Kidney (tissue), 14 donors: ENCODE data around the gene POLR1H. TPM values are rescaled to one million over a fixed set of nuclear protein-coding genes. Genes with fewer than 3 reads are reported as not detected.

ENCODE experiments used
- DNase-seq, 5 donors: peaks; one replicate each; pipeline ENCODE4 v3.0.0-alpha.2; 2013 to 2020
- FAIRE-seq: peaks from 2 replicates; lab custom pipeline; 2012; peaks lifted over from hg19 to GRCh38; lab: Jason Lieb, UNC
- H3K27ac ChIP-seq, 2 donors: one replicate each; pipeline ENCODE4 v1.7.0; 2013; ENCODE audit warnings: low read depth in 2 of 2, low read length in 2 of 2, inconsistent platforms in 1 of 2
- H3K27me3 ChIP-seq: one replicate; pipeline ENCODE4 v1.7.1; 2013; ENCODE audit warnings: low read length, inconsistent platforms; ENCODE audit not compliant: control insufficient read depth, insufficient read depth
- H3K36me3 ChIP-seq, 3 donors: one replicate each; pipeline versions ENCODE4 v1.7.0 to v1.7.1; 2013; ENCODE audit warnings: low read length in 3 of 3, control low read depth in 1 of 3, inconsistent platforms in 1 of 3; ENCODE audit not compliant: insufficient read depth in 3 of 3, control insufficient read depth in 2 of 3
- H3K4me1 ChIP-seq, 3 donors: one replicate each; pipeline versions ENCODE4 v1.7.0 to v1.7.1; 2013; ENCODE audit warnings: low read length in 3 of 3, inconsistent platforms in 1 of 3, low read depth in 1 of 3; ENCODE audit not compliant: control insufficient read depth in 2 of 3, insufficient read depth in 2 of 3
- H3K4me3 ChIP-seq, 3 donors: one replicate each; pipeline versions ENCODE4 v1.7.0 to v1.8.1; 2013; ENCODE audit warnings: low read length in 3 of 3, control low read depth in 1 of 3, inconsistent platforms in 1 of 3
- H3K9ac ChIP-seq, 3 donors: one replicate each; pipeline versions ENCODE4 v1.7.0 to v1.7.1; 2013; ENCODE audit warnings: low read length in 3 of 3, control low read depth in 1 of 3, inconsistent platforms in 1 of 3
- H3K9me3 ChIP-seq, 3 donors: one replicate each; pipeline versions ENCODE4 v1.7.0 to v1.7.1; 2013; ENCODE audit warnings: low read length in 3 of 3, control low read depth in 1 of 3, inconsistent platforms in 1 of 3; ENCODE audit not compliant: control insufficient read depth in 2 of 3, insufficient read depth in 1 of 3
- CTCF ChIP-seq: IDR thresholded peaks from 3 replicates; pipeline ENCODE4 v1.5.1; 2012; ENCODE audit warnings: mild to moderate bottlenecking, moderate library complexity, borderline replicate concordance; ENCODE audit not compliant: insufficient read depth; ENCODE audit errors: extremely low read depth
- intact Hi-C: fragments of 100-400 bp; cut with DNase I; formaldehyde crosslinking; loops from one replicate; pipeline ENCODE4 v1.11.1; 2022
- polyA plus RNA-seq: library from polyadenylated mRNA; stranded (reverse); fragments of 350-450 nt; fragmentation: Illumina TruSeq; extraction: RNeasy Lipid Tissue Mini Kit (QIAGEN cat#74804); gene quantifications from one replicate; pipeline ENCODE4 v1.2.3, GENCODE V29; 2014; ENCODE audit warnings: low read depth, low replicate concordance; ENCODE audit not compliant: insufficient read depth
- total RNA-seq: library from RNA; stranded (reverse); fragmentation: NEBNext Ultra II Directional; extraction: Animal tissue kit (Norgen Biotek cat#: 25700); gene quantifications from one replicate; pipeline ENCODE4 v1.2.1, GENCODE V29; 2021
- donor health status: control.
- donor health status: control.
- donor health status: control.
- donor health status: control.
- donor health status: control.
- donor health status: DM: yes; HTN: yes; CAD: no.
- donor health status: Normal renal cell carcinoma (clear cell type).

POLR1H gene
- total and polyA plus RNA-seq, 2 donors from 2014 or later, result 23.3 to 52.8 TPM

DNA sequence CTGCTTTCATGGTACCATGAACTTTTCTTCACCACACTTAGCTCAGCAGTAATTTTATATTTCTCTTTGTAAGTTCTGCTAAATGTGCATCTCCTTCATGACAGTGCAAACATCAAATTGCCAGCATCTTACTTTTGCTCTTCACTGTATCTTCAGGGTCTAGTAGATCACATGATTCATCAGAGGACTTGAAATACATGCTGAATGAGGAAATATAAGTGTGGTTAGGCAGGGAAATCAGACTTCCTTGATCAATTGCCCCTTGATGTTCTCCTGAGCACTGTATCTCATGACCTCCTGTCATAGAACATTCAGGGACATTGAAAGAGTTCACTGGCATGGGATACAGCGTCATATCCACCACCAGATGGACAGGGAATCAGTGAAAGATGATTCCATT is 25.3 kb upstream of the POLR1H start:
- TF ChIP-seq CTCF, result no peak
- Histone ChIP-seq H3K9ac (no peak overlapping the region), H3K27ac (no peak overlapping the region), H3K9me3 (no peaks in the 10 kb centered on the region), H3K36me3 (peaks cover 0 to 2% (median 0%) of the 10 kb centered on the region in 3 donors), H3K4me1 (no peaks in the 10 kb centered on the region), H3K27me3 (no peaks in the 10 kb centered on the region), H3K4me3 (no peak overlapping the region)
- intact Hi-C loops, result no loop called here
- DNase-seq, result no peak
- FAIRE-seq, result no peak

- Histone ChIP-seq H3K4me1 (no peaks in the 10 kb centered on the region), H3K9ac (no peak overlapping the region), H3K4me3 (no peak overlapping the region), H3K27ac (no peak overlapping the region), H3K36me3 (peaks cover 0 to 2% (median 0%) of the 10 kb centered on the region in 3 donors), H3K9me3 (no peaks in the 10 kb centered on the region), H3K27me3 (no peaks in the 10 kb centered on the region)
- DNase-seq (peak in 1 of 5 donors; percentile 4), FAIRE-seq (no peak)
- peak; percentile 27 for TF ChIP-seq CTCF
- intact Hi-C loops, result no loop called here
Observed at GRCh38 chr6:30037182-30037788, 23.8 kb upstream of the POLR1H start.

- TF ChIP-seq CTCF, result no peak
- Histone ChIP-seq H3K9me3 (no peaks in the 10 kb centered on the region), H3K27ac (no peak overlapping the region), H3K4me3 (no peak overlapping the region), H3K9ac (no peak overlapping the region), H3K27me3 (no peaks in the 10 kb centered on the region), H3K4me1 (no peaks in the 10 kb centered on the region), H3K36me3 (no peaks in the 10 kb centered on the region)
- FAIRE-seq, result no peak
- DNase-seq, result no peak
- intact Hi-C loops, result no loop called here
Observed at GRCh38 chr6:30041221-30041620, 19.8 kb upstream of the POLR1H start.

DNA sequence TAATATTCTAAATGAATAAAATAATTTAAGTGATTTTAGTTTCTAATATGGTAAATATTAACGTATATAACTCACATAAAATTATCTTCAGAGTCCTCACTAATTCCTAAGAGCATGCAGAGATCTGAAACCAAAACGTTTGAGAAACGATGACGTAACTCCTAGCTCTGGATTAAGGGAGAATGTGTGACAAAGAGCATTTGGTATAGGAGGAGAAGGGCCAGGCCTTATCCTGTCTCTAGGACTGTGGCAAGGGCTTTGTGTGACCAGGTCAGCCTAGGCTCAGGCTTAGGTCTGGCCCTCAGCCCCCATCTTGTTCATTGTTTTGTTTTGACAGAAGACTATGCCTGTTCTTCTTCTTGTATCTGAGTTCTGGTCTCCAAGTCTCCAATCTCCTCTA is 19.2 kb upstream of the POLR1H start:
- no peak overlapping the region for H3K9ac ChIP-seq
- FAIRE-seq (no peak), DNase-seq (no peak)
- no peak overlapping the region for H3K27ac ChIP-seq
- no peaks in the 10 kb centered on the region for H3K4me1 ChIP-seq
- intact Hi-C loops, result no loop called here
- no peaks in the 10 kb centered on the region for H3K9me3 ChIP-seq
- no peaks in the 10 kb centered on the region for H3K27me3 ChIP-seq
- no peak overlapping the region for H3K4me3 ChIP-seq
- TF ChIP-seq CTCF, result no peak
- H3K36me3 ChIP-seq, result no peaks in the 10 kb centered on the region
